HEK293 (cell line): ENCODE results near the gene FMO2.

ENCODE experiments used
- CTCF ChIA-PET: fragments of 350-600 bp; formaldehyde crosslinking; extraction: SDS; loops from one replicate; lab custom pipeline; 2021; ENCODE audit warnings: antibody characterized with exemption; lab: Yijun Ruan, JAX
- POLR2A ChIA-PET: fragments of 300-600 bp; formaldehyde crosslinking; extraction: SDS; loops from one replicate; lab custom pipeline; 2020; ENCODE audit warnings: antibody characterized with exemption, inconsistent platforms; lab: Yijun Ruan, JAX
- H3K27ac ChIP-seq: fragments of 200-500 bp; sonication (Bioruptor generic); 2 replicates; pipeline ENCODE4 v1.5.1; 2014; ENCODE audit warnings: low read depth, low read length, control low read depth, inconsistent platforms; ENCODE audit errors: extremely low read depth
- H3K36me3 ChIP-seq, 2 experiments: fragments of 200-500 bp in 1 of 2; sonication (Bioruptor generic) in 1 of 2; 1 replicate in 1 of 2; 2 replicates in 1 of 2; pipeline ENCODE4 v1.5.1; 2014 to 2017; ENCODE audit warnings: inconsistent platforms in 2 of 2, low read length in 2 of 2; ENCODE audit not compliant: control insufficient read depth in 2 of 2, insufficient read depth in 1 of 2
- H3K4me1 ChIP-seq: fragments of 200-500 bp; sonication (Bioruptor generic); 2 replicates; pipeline ENCODE4 v1.5.1; 2014; ENCODE audit warnings: mild to moderate bottlenecking, low read length, inconsistent platforms; ENCODE audit not compliant: control insufficient read depth, insufficient read depth
- H3K4me3 ChIP-seq: 2 replicates; pipeline ENCODE4 v1.5.1; 2011; ENCODE audit warnings: low read depth, mild to moderate bottlenecking, control low read depth, low read length, moderate library complexity
- H3K9me3 ChIP-seq: fragments of 200-500 bp; sonication (Bioruptor generic); 2 replicates; pipeline ENCODE4 v1.5.1; 2014; ENCODE audit warnings: low read depth, low read length, inconsistent platforms; ENCODE audit not compliant: control insufficient read depth, insufficient read depth
- KLF8 ChIP-seq: fragments of 450-650 bp; formaldehyde crosslinking; IDR thresholded peaks from 2 replicates; pipeline ENCODE4 v1.5.1; 2016; ENCODE audit warnings: missing biosample characterization, missing genetic modification characterization
- KLF9 ChIP-seq: fragments of 450-650 bp; formaldehyde crosslinking; IDR thresholded peaks from 2 replicates; pipeline ENCODE4 v1.5.1; 2016; ENCODE audit warnings: missing biosample characterization, missing genetic modification characterization, low read depth
- MYNN ChIP-seq: fragments of 450-650 bp; formaldehyde crosslinking; IDR thresholded peaks from 2 replicates; pipeline ENCODE4 v1.5.1; 2016; ENCODE audit warnings: missing biosample characterization, missing genetic modification characterization, borderline replicate concordance
- MZF1 ChIP-seq: fragments of 450-650 bp; formaldehyde crosslinking; IDR thresholded peaks from 2 replicates; pipeline ENCODE4 v1.5.1; 2017; ENCODE audit warnings: missing biosample characterization, missing genetic modification characterization, borderline replicate concordance
- SALL2 ChIP-seq: fragments of 450-650 bp; formaldehyde crosslinking; IDR thresholded peaks from 2 replicates; pipeline ENCODE4 v1.5.0; 2017; ENCODE audit warnings: missing biosample characterization, mild to moderate bottlenecking, missing genetic modification characterization, borderline replicate concordance
- ZBTB21 ChIP-seq: fragments of 450-650 bp; formaldehyde crosslinking; IDR thresholded peaks from 2 replicates; pipeline ENCODE4 v1.5.1; 2017; ENCODE audit warnings: missing biosample characterization, missing genetic modification characterization
- ZFP37 ChIP-seq: fragments of 450-650 bp; formaldehyde crosslinking; IDR thresholded peaks from 2 replicates; pipeline ENCODE4 v1.5.1; 2016; ENCODE audit warnings: missing biosample characterization, missing genetic modification characterization
- ZNF184 ChIP-seq: fragments of 450-650 bp; IDR thresholded peaks from 2 replicates; pipeline ENCODE4 v1.5.1; 2018; ENCODE audit warnings: missing biosample characterization, mild to moderate bottlenecking, missing genetic modification characterization
- ZNF223 ChIP-seq: fragments of 450-650 bp; formaldehyde crosslinking; IDR thresholded peaks from 2 replicates; pipeline ENCODE4 v1.5.1; 2016; ENCODE audit warnings: missing biosample characterization, missing genetic modification characterization
- ZNF24 ChIP-seq: fragments of 450-650 bp; formaldehyde crosslinking; IDR thresholded peaks from 2 replicates; pipeline ENCODE4 v1.5.1; 2016; ENCODE audit warnings: missing biosample characterization, missing genetic modification characterization
- ZNF341 ChIP-seq: fragments of 450-650 bp; formaldehyde crosslinking; IDR thresholded peaks from 2 replicates; pipeline ENCODE4; 2016; ENCODE audit warnings: low read depth, missing biosample characterization, missing genetic modification characterization
- ZNF416 ChIP-seq: fragments of 450-650 bp; formaldehyde crosslinking; IDR thresholded peaks from 2 replicates; pipeline ENCODE4 v1.5.1; 2016; ENCODE audit warnings: missing biosample characterization, missing genetic modification characterization
- ZNF510 ChIP-seq: fragments of 450-650 bp; formaldehyde crosslinking; IDR thresholded peaks from 2 replicates; pipeline ENCODE4 v1.5.1; 2018; ENCODE audit warnings: mild to moderate bottlenecking, missing genetic modification characterization, missing biosample characterization; ENCODE audit not compliant: insufficient replicate concordance
- ZNF521 ChIP-seq: fragments of 450-650 bp; formaldehyde crosslinking; IDR thresholded peaks from 2 replicates; pipeline ENCODE4 v1.5.1; 2017; ENCODE audit warnings: missing biosample characterization, mild to moderate bottlenecking, missing genetic modification characterization
- ZNF561 ChIP-seq: fragments of 450-650 bp; IDR thresholded peaks from 2 replicates; pipeline ENCODE4 v1.5.1; 2018; ENCODE audit warnings: missing biosample characterization, missing genetic modification characterization, borderline replicate concordance
- ZNF623 ChIP-seq: fragments of 450-650 bp; formaldehyde crosslinking; IDR thresholded peaks from 2 replicates; pipeline ENCODE4 v1.5.1; 2016; ENCODE audit warnings: missing biosample characterization, missing genetic modification characterization
- ZNF677 ChIP-seq: fragments of 450-650 bp; IDR thresholded peaks from 2 replicates; pipeline ENCODE4 v1.5.0; 2018; ENCODE audit warnings: missing biosample characterization, mild to moderate bottlenecking, missing genetic modification characterization, moderate library complexity
- ZNF837 ChIP-seq: fragments of 450-650 bp; formaldehyde crosslinking; IDR thresholded peaks from 2 replicates; pipeline ENCODE4 v1.5.1; 2016; ENCODE audit warnings: missing biosample characterization, missing genetic modification characterization
- ZNF843 ChIP-seq: fragments of 450-650 bp; formaldehyde crosslinking; IDR thresholded peaks from 2 replicates; pipeline ENCODE4 v1.5.1; 2016; ENCODE audit warnings: missing biosample characterization, missing genetic modification characterization
- TF ChIP-seq, protein P1 (sequence below): fragments of 450-650 bp; formaldehyde crosslinking; IDR thresholded peaks from 2 replicates; pipeline ENCODE4 v1.5.1; 2016; ENCODE audit warnings: missing biosample characterization, missing genetic modification characterization
- TF ChIP-seq, protein P2 (sequence below): fragments of 450-650 bp; formaldehyde crosslinking; IDR thresholded peaks from 2 replicates; pipeline ENCODE4 v1.5.1; 2016; ENCODE audit warnings: missing biosample characterization, missing genetic modification characterization
- TF ChIP-seq, protein P3 (sequence below): fragments of 450-650 bp; formaldehyde crosslinking; IDR thresholded peaks from 2 replicates; pipeline ENCODE4 v1.5.1; 2016; ENCODE audit warnings: missing biosample characterization, missing genetic modification characterization

The FMO2 gene

DNA sequence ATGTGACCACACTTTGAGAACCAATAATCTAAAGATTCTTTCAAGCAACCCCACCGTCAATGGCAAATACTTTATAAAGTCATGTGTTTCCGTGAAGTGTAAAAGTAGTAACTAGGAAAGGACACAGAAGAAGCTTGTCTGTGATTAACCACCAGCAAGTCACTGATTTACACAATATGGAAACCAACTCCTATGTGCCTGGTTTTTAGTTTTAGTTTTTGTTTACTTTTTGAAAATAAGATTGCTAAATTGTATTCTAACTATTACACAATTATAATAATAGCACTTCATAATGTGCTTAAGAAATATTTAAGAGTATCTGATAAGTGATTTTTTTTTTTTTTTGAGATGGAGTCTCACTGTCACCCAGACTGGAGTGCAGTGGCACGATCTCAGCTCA is 13.0 kb downstream of the FMO2 start:
- TF ChIP-seq ZNF24 (tag by site-specific recombination) = no peak
- TF ChIP-seq, protein P1, sequence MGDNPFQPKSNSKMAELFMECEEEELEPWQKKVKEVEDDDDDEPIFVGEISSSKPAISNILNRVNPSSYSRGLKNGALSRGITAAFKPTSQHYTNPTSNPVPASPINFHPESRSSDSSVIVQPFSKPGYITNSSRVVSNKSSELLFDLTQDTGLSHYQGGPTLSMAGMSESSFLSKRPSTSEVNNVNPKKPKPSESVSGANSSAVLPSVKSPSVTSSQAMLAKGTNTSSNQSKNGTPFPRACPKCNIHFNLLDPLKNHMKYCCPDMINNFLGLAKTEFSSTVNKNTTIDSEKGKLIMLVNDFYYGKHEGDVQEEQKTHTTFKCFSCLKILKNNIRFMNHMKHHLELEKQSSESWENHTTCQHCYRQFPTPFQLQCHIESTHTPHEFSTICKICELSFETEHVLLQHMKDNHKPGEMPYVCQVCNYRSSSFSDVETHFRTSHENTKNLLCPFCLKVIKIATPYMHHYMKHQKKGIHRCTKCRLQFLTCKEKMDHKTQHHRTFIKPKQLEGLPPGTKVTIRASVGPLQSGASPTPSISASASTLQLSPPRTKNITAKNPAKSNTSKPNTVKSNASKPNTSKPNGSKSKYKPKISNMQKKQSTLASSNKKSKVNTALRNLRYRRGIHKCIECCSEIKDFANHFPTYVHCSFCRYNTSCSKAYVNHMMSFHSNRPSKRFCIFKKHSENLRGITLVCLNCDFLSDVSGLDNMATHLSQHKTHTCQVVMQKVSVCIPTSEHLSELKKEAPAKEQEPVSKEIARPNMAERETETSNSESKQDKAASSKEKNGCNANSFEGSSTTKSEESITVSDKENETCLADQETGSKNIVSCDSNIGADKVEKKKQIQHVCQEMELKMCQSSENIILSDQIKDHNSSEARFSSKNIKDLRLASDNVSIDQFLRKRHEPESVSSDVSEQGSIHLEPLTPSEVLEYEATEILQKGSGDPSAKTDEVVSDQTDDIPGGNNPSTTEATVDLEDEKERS (tag by site-specific recombination) = no peak
- no peak for TF ChIP-seq ZNF416 (tag by site-specific recombination)
- no peak for TF ChIP-seq ZNF843 (tag by site-specific recombination)
- TF ChIP-seq SALL2 (tag by site-specific recombination) = no peak
- Histone ChIP-seq H3K27ac (no peak overlapping the region), H3K9me3 (no peaks in the 10 kb centered on the region), H3K36me3 (no peaks in the 10 kb centered on the region), H3K4me1 (no peaks in the 10 kb centered on the region), H3K4me3 (no peak overlapping the region)
- CTCF ChIA-PET = interaction anchor here (1.6 to 1.7 kb wide), 2 partner anchors 12 to 115 kb away, joined by 4 read pairs; partner anchors contain the start of gene FMO4
- POLR2A ChIA-PET = no interaction called here

DNA sequence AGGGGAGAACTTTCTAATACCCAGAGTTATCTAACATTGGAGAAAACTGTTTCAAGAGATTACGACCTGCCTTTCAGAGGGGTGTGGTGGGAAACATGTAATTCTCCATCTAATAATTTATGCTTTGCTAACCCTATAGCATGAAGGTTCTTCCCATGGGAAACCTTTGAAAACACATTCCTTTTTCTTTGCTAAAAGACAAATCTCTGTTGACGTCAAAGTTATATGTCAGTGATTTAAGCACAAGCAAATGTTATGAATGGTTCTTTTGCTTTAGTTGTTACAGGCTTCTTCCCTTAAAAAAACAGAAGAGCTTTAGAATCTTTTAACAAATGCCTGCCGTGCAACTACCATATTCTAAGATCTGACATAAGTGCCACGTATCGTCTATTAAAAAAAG is 19.2 kb downstream of the FMO2 start:
- H3K9me3 ChIP-seq = no peaks in the 10 kb centered on the region
- CTCF ChIA-PET = no interaction called here
- no peak for TF ChIP-seq MZF1 (tag by site-specific recombination)
- no peak for TF ChIP-seq ZNF561 (tag by site-specific recombination)
- TF ChIP-seq ZNF341 (tag by site-specific recombination) = no peak
- no peak for TF ChIP-seq KLF9 (tag by site-specific recombination)
- TF ChIP-seq ZNF223 (tag by site-specific recombination) = no peak
- TF ChIP-seq, protein P2, sequence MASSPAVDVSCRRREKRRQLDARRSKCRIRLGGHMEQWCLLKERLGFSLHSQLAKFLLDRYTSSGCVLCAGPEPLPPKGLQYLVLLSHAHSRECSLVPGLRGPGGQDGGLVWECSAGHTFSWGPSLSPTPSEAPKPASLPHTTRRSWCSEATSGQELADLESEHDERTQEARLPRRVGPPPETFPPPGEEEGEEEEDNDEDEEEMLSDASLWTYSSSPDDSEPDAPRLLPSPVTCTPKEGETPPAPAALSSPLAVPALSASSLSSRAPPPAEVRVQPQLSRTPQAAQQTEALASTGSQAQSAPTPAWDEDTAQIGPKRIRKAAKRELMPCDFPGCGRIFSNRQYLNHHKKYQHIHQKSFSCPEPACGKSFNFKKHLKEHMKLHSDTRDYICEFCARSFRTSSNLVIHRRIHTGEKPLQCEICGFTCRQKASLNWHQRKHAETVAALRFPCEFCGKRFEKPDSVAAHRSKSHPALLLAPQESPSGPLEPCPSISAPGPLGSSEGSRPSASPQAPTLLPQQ = no peak
- no peak for TF ChIP-seq MYNN (tag by site-specific recombination)
- no peak for TF ChIP-seq ZBTB21 (tag by site-specific recombination)
- no peak for TF ChIP-seq ZNF623
- TF ChIP-seq ZNF184 (tag by site-specific recombination) = no peak
- no peak for TF ChIP-seq ZNF677
- TF ChIP-seq ZFP37 (tag by site-specific recombination) = no peak
- no peak for TF ChIP-seq ZNF837
- no peak for TF ChIP-seq KLF8
- TF ChIP-seq ZNF510 (tag by site-specific recombination) = no peak
- TF ChIP-seq, protein P3, sequence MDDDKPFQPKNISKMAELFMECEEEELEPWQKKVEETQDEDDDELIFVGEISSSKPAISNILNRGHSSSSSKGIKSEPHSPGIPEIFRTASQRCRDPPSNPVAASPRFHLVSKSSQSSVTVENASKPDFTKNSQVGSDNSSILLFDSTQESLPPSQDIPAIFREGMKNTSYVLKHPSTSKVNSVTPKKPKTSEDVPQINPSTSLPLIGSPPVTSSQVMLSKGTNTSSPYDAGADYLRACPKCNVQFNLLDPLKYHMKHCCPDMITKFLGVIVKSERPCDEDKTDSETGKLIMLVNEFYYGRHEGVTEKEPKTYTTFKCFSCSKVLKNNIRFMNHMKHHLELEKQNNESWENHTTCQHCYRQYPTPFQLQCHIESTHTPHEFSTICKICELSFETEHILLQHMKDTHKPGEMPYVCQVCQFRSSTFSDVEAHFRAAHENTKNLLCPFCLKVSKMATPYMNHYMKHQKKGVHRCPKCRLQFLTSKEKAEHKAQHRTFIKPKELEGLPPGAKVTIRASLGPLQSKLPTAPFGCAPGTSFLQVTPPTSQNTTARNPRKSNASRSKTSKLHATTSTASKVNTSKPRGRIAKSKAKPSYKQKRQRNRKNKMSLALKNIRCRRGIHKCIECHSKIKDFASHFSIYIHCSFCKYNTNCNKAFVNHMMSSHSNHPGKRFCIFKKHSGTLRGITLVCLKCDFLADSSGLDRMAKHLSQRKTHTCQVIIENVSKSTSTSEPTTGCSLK (tag by site-specific recombination) = no peak
- no peak for TF ChIP-seq ZNF521
- no peak overlapping the region for H3K4me3 ChIP-seq
- POLR2A ChIA-PET = no interaction called here
- no peaks in the 10 kb centered on the region for H3K4me1 ChIP-seq
- no peak overlapping the region for H3K27ac ChIP-seq
- H3K36me3 ChIP-seq = no peaks in the 10 kb centered on the region
